HEK293T (cell line): ENCODE data around the gene RASA3.

ENCODE experiments used
- ARNT ChIP-seq: fragments of 450-650 bp; IDR thresholded peaks from 2 replicates; pipeline ENCODE4 v1.6.1; 2017; ENCODE audit warnings: mild to moderate bottlenecking
- HDGF ChIP-seq: fragments of 450-650 bp; IDR thresholded peaks from 2 replicates; pipeline ENCODE4 v1.6.1; 2017; ENCODE audit warnings: antibody characterized with exemption, borderline replicate concordance
- NFRKB ChIP-seq: fragments of 450-650 bp; IDR thresholded peaks from 2 replicates; pipeline ENCODE4 v1.6.1; 2016; ENCODE audit warnings: mild to moderate bottlenecking, moderate library complexity
- SP1 ChIP-seq: fragments of 450-650 bp; IDR thresholded peaks from 2 replicates; pipeline ENCODE4 v1.6.1; 2017
- TARDBP ChIP-seq: fragments of 450-650 bp; IDR thresholded peaks from 2 replicates; pipeline ENCODE4 v1.6.1; 2016
- ZNF384 ChIP-seq: fragments of 450-650 bp; IDR thresholded peaks from 2 replicates; pipeline ENCODE4 v1.6.1; 2016

GRCh38 chr13:113995051-113995601 is 137.3 kb downstream of the RASA3 start:
- TF ChIP-seq SP1 (no peak), NFRKB (no peak), TARDBP (no peak), HDGF (no peak), ZNF384 (no peak), ARNT (no peak)
